Measurements from ENCODE around the gene GNG4. TPM values are rescaled to one million over a fixed set of nuclear protein-coding genes. Genes with fewer than 3 reads are reported as not detected.
"Not testable (repeated sequence)": the region's sequence is repeated elsewhere in the genome, so short reads cannot be mapped to it uniquely, and the experiment has no call there.

The GNG4 gene
- total RNA-seq, 1 experiment from 2014 or later = 1.3 TPM

DNA sequence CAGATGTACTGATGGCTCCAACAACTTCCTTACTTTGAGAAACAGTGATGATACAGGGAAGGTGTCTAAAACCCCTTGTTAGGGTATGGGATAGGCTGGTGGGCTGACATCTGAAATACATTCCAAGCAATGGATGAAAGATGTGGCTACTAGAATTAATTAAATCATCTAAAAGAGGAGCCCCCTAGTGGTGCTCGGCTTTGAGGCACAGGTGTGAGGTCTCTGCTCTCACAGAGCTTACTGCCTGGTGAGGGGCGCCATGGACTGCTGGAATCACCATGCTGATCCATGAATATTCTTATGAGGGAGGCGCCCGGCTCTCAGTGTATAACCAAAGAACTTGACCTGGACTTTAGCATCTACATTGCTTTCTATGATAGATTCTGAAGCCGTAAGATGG is 48.5 kb downstream of the GNG4 start:
- no peak for DNase-seq (ENCODE audit: low read depth)
- in situ Hi-C loops (cut with HindIII; ENCODE audit: low pct_unique_long_range_greater_than_20kb, low sequenced_read_pairs) = no loop called here

- no peak for DNase-seq (ENCODE audit: low read depth)
- in situ Hi-C loops (cut with HindIII; ENCODE audit: low pct_unique_long_range_greater_than_20kb, low sequenced_read_pairs) = no loop called here
Measured at GRCh38 chr1:235599536-235599935, 50.0 kb downstream of the GNG4 start.

DNA sequence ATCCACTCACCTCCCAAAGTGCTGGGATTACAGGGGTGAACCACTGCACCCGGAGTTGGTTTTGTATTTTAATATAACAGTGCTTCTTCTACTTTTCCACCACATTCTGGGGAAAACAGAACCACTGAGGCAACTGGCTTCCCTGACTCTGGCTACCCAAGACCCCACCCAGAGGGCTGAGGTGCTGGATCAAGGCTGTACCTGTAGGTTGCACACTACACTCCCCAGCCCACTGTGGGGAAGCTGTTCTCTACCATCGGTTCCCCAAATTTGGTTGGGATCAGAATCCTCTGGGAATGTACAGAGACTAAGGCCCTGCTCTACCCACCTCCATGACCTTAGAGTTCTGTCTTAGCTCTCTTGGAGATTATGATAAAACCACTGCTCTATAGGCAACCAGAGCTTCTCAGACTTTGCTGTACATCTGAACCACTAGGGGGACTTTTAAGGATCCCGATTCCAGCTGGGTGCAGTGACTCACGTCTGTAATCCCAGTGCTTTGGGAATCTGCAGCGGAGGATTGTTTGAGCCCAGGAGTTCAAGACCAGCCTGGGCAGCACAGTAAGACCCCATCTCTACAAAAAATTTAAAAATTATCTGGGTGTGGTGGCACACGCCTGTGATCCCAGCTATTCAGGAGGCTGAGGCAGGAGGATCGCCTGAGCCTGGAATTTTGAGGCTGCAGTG is 51.6 kb downstream of the GNG4 start:
- DNase-seq (ENCODE audit: low read depth) = no peak
- in situ Hi-C loops (cut with HindIII; ENCODE audit: low pct_unique_long_range_greater_than_20kb, low sequenced_read_pairs) = no loop called here

- DNase-seq (ENCODE audit: low read depth) = no peak
- in situ Hi-C loops (cut with HindIII; ENCODE audit: low pct_unique_long_range_greater_than_20kb, low sequenced_read_pairs) = no loop called here
Measured at GRCh38 chr1:235595079-235595478, 54.5 kb downstream of the GNG4 start.

GRCh38 chr1:235594281-235594895 is 55.2 kb downstream of the GNG4 start:
- DNase-seq (ENCODE audit: low read depth); in situ Hi-C loops (cut with HindIII; ENCODE audit: low pct_unique_long_range_greater_than_20kb, low sequenced_read_pairs): not testable (repeated sequence)

DNA sequence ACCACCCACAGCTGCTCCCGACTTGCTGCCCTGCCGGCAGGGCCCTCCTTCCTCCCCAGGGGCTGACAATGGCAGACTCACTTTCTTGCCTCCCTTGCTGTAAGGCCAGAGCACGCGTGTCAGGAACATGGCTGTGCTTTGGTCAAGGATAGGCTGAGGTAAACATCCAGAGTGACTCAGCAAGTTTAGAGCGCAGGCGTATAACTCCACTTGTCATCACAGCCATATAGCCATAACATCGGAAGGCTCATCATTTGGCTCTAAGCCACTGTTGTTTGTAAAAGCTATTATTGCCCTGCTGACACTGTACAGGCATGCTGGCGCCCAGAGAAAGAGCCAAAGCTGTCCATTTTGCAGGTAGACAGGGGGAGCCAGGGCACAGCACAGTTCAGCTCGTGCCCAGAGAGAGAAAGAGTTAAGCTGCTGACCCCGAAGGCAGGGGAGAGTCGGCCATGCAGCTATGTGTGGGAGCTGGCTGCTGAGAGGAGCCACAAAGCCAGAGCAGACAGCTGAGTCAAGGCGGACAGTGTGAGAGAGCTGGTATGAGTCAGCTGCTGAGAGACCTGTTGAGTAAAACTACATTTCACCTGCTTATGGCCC is 60.6 kb downstream of the GNG4 start:
- DNase-seq (ENCODE audit: low read depth) = no peak
- in situ Hi-C loops (cut with HindIII; ENCODE audit: low pct_unique_long_range_greater_than_20kb, low sequenced_read_pairs) = no loop called here

DNA sequence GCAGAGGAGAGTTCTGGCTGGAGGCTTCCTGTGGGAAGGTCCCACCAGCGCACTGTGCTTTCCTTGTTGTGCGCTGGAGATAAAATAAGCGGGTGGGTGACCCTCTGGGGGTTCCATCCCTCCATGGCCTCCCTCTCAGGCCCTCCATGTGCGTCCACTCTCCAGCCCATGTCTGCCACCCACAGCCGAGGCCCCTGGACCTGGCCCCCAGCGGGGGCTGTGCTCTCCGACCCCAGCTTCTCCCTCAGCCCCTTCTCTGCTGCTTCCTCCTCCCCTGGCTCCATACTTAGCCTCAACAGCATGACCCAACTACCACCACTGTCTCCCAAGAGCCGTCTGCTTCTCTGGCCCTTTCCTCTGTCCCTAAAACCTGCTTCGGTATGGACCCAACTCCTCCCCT is 61.4 kb downstream of the GNG4 start:
- in situ Hi-C loops (cut with HindIII; ENCODE audit: low pct_unique_long_range_greater_than_20kb, low sequenced_read_pairs) = no loop called here
- no peak for DNase-seq (ENCODE audit: low read depth)

- in situ Hi-C loops (cut with HindIII; ENCODE audit: low pct_unique_long_range_greater_than_20kb, low sequenced_read_pairs) = no loop called here
- DNase-seq (ENCODE audit: low read depth) = no peak
Measured at GRCh38 chr1:235586992-235587391, 62.6 kb downstream of the GNG4 start.

- in situ Hi-C loops (cut with HindIII; ENCODE audit: low pct_unique_long_range_greater_than_20kb, low sequenced_read_pairs) = no loop called here
- DNase-seq (ENCODE audit: low read depth) = no peak
Measured at GRCh38 chr1:235586413-235586812, 63.2 kb downstream of the GNG4 start.

DNA sequence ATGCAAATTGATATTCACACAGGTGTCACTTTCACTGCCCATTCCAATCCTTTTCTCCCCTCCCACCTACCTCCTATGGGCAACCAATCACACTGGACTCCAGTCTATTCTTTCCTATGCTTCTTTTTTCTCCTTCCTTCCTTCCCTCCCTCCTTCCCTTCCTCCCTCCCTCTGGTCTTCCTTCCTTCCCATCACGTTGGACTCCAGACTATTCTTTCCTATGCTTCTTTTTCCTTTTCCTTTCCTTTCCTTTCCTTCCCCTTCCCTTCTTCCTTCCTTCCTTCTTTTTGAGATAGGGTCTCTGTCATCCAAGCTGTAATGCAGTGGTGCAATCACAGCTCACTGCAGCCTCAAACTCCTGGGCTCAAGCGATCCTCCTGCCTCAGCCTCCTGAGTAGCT is 64.6 kb downstream of the GNG4 start:
- in situ Hi-C loops (cut with HindIII; ENCODE audit: low pct_unique_long_range_greater_than_20kb, low sequenced_read_pairs) = no loop called here
- no peak for DNase-seq (ENCODE audit: low read depth)

DNA sequence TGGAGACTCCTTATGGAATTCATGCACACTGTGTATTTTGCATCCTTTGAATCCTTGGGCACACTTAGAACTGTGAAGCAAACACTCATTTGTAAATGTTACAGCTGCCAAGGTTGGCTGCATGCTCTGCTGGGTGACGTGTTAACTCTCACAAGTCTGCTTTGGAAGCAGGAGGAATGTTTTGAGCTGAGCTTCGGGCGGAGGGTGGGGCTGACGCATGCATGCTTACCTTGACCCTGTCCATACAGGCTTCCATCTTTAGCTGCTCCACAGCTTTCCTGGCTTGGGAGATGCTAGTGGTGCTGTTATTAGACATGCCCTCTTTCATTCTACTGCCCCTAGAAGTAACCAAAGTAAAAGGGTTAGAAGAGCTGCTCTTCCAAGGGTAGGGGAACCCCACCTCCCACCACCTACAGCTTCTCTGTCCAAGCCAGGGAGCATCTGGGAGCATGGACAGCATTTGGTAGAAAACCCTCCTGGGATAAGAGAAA is 66.0 kb downstream of the GNG4 start:
- no peak for DNase-seq (ENCODE audit: low read depth)
- in situ Hi-C loops (cut with HindIII; ENCODE audit: low pct_unique_long_range_greater_than_20kb, low sequenced_read_pairs) = no loop called here

DNA sequence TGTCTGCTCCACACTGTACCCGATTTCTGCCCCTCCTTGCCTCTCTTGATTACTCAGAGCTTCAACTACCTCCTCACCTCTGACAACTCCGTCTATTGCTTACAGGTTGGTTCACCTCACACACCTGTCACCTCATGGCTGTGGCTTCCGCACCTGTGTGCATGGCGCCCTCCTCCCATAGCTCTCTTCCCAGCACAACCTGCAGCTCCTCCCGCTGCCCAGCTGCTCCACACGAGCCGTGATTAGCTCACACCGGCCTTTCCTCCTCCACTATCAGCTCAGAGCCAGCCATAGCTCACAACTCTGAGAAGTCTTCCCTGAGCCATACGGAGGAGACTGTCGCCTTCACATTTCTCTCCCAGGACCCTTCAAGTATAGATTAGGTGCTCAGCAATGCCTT is 67.5 kb downstream of the GNG4 start:
- DNase-seq (ENCODE audit: low read depth) = no peak
- in situ Hi-C loops (cut with HindIII; ENCODE audit: low pct_unique_long_range_greater_than_20kb, low sequenced_read_pairs) = no loop called here

DNA sequence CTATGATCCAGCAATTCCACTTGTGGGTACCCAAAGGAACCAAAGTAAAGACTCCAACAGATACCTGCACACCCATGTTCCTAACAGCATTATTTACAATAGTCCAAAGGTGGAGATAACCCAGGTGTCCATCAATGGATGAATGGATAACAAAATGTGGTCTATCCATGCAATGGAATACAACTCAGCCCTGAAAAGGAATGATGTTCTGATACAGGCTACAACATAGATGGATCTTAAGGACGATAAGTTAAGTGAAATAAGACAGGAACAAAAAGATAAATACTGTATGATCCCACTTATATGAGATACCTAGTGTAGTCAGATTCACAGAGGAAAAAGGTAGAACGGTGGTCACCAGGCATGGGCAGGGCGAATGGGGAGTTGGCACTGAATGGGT is 69.7 kb downstream of the GNG4 start:
- no peak for DNase-seq (ENCODE audit: low read depth)
- in situ Hi-C loops (cut with HindIII; ENCODE audit: low pct_unique_long_range_greater_than_20kb, low sequenced_read_pairs) = no loop called here

DNA sequence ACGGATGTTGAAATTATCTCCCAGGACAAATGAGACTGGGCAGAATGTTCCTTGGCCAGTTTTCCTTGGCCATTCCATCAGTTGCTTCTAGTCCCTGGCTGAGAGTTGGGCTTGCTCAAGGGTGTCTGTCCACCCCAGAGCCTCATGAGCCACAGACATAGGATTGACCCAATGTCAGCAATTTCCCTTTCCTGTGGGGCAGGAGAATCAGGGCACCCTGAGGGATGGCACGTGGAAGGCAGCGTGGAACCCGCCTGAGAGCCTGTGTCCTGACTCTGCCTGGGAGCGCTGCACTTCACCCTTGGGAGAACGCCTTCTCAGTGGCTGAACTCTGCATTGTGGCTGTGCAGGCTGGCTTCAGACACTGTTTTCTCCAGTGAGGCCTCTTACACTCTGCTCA is 74.0 kb downstream of the GNG4 start:
- in situ Hi-C loops (cut with HindIII; ENCODE audit: low pct_unique_long_range_greater_than_20kb, low sequenced_read_pairs) = no loop called here
- DNase-seq (ENCODE audit: low read depth) = no peak

DNA sequence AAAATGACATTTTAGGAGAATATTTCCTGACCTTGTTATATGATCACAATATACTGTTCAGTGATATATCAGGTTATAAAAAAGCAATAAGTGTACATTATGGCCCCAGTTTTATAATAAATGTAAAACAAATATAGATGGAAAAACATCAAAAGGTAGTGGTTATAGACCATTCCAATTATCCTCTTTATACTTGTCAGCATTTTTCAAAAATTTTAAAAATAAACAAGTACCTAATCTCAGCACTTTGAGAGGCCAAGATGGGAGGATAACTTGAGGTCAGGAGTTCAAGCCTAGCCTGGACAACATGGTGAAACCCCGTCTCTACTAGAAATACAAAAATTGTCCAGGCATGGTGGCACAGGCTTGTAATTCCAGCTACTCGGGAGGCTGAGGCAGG is 75.7 kb downstream of the GNG4 start:
- DNase-seq (ENCODE audit: low read depth) = no peak
- in situ Hi-C loops (cut with HindIII; ENCODE audit: low pct_unique_long_range_greater_than_20kb, low sequenced_read_pairs) = no loop called here

DNA sequence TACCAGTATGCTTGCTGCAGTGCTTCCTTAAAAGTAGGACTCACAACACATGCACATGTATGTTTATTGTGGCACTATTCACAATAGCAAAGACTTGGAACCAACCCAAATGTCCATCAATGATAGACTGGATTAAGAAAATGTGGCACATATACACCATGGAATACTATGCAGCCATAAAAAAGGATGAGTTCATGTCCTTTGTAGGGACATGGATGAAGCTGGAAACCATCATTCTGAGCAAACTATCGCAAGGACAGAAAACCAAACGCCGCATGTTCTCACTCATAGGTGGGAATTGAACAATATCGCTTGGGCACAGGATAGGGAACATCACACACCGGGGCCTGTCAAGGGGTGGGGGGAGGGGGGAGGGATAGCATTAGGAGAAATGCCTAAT is 76.6 kb downstream of the GNG4 start:
- in situ Hi-C loops (cut with HindIII; ENCODE audit: low pct_unique_long_range_greater_than_20kb, low sequenced_read_pairs) = not testable (repeated sequence)

DNA sequence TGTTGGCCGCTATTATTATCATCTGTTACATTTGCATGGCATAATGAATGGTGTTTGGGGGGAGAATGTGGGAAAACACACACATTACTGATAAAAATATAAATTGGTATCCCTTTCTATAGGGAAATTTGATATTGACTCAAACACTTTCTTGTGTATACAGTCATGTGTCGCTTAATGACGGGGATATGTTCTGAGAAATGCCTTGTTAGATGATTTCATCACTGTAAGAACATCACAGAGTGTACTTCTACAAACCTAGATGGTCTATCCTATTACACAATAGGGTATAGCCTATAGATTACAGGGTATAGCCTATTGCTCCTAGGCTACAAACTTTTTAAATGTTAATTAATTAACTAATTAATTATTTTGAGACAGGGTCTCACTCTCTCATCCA is 78.1 kb downstream of the GNG4 start:
- no peak for DNase-seq (ENCODE audit: low read depth)
- in situ Hi-C loops (cut with HindIII; ENCODE audit: low pct_unique_long_range_greater_than_20kb, low sequenced_read_pairs) = no loop called here

More for the DNA sequence above, 76.6 kb downstream of the GNG4 start:
- not testable (repeated sequence) for DNase-seq (ENCODE audit: low read depth)

DNA sequence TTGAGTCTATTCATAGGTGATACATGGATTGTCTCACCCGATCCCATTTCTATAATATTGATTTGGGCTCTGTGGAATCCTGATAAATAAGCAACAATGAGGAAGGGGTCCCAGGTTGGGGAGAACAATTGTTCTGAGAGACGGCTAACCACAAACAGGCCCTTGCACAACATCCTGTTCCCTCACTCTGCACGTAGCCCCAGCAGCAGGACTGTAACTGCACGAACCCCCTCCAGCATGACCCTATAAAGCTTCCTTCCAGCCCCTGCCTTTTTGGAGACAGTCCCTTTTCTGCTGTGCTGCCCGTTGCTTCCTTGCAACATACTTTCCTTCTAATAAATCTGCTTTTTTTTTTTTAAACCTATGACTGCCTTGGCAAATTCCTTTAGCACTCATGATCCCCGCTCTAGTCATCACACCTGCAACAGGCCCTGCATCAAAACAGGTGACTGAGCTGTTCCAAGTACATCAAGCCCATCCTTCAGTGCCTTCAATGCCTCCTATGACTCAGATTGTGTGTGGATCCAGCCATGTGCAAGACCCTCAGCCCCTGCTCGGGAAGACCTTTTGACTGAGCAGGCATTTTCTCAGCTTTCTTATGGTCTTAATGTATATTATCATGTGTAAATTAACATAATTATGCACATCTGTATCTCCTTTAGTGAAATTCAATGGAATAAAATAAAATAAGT is 81.6 kb downstream of the GNG4 start:
- in situ Hi-C loops (cut with HindIII; ENCODE audit: low pct_unique_long_range_greater_than_20kb, low sequenced_read_pairs) = no loop called here
- no peak for DNase-seq (ENCODE audit: low read depth)

GRCh38 chr1:235566084-235566483 is 83.5 kb downstream of the GNG4 start:
- in situ Hi-C loops (cut with HindIII; ENCODE audit: low pct_unique_long_range_greater_than_20kb, low sequenced_read_pairs) = no loop called here
- DNase-seq (ENCODE audit: low read depth) = no peak

Data from Caki2 (cell line).